Uterus (tissue), 4 donors: ENCODE results near the gene ZBTB7C. TPM values are rescaled to one million over a fixed set of nuclear protein-coding genes. Genes with fewer than 3 reads are reported as not detected.

Experiments
- DNase-seq, 2 donors: peaks; one replicate each; pipeline ENCODE4 v3.0.0-alpha.2; 2019 to 2020
- H3K27ac ChIP-seq, 2 donors: fragments of 200-600 bp; sonication (generic); 1 replicate in 1 of 2; 2 replicates in 1 of 2; pipeline ENCODE4 v1.5.1; 2016 to 2018
- H3K27me3 ChIP-seq, 2 donors: fragments of 200-600 bp; sonication (generic); one replicate each; pipeline ENCODE4 v1.5.1; 2018 to 2019; ENCODE audit warnings: control low read depth in 1 of 2
- H3K36me3 ChIP-seq, 2 donors: fragments of 200-600 bp; sonication (generic); one replicate each; pipeline ENCODE4 v1.5.1; 2019; ENCODE audit warnings: control low read depth in 1 of 2
- H3K4me1 ChIP-seq, 2 donors: fragments of 200-600 bp; sonication (generic); one replicate each; pipeline ENCODE4 v1.5.1; 2018 to 2019; ENCODE audit warnings: control low read depth in 1 of 2
- H3K4me3 ChIP-seq, 2 donors: fragments of 200-600 bp; sonication (generic); 1 replicate in 1 of 2; 2 replicates in 1 of 2; pipeline ENCODE4 v1.5.1; 2018 to 2019; ENCODE audit warnings: mild to moderate bottlenecking in 1 of 2
- H3K9me3 ChIP-seq, 2 donors: fragments of 200-600 bp; sonication (generic); one replicate each; pipeline ENCODE4 v1.5.1; 2019; ENCODE audit warnings: control low read depth in 1 of 2
- POLR2A ChIP-seq, 2 donors: fragments of 450-650 bp; IDR thresholded peaks; one replicate each; pipeline ENCODE4 v1.6.1; 2016; ENCODE audit warnings: antibody characterized with exemption in 2 of 2, mild to moderate bottlenecking in 1 of 2, moderate library complexity in 1 of 2
- intact Hi-C: fragments of 100-400 bp; cut with DNase I; formaldehyde crosslinking; loops from one replicate; pipeline ENCODE4 v1.15.1; 2023; ENCODE audit warnings: low total_unique reads
- total RNA-seq, 4 donors: library from RNA; depleted of rRNA in 3 of 4; stranded (reverse); fragments of >200 nt in 3 of 4; gene quantifications; one replicate each; pipeline versions ENCODE4 v1.1.0 to v1.2.4, GENCODE V29; 2014 to 2023
- TF ChIP-seq, protein P1 (sequence below), 4 experiments: fragments of 200-600 bp in 2 of 4; fragments of 450-650 bp in 2 of 4; sonication (generic) in 2 of 4; IDR thresholded peaks; one replicate each; pipeline ENCODE4 v1.5.1; 2016 to 2019; ENCODE audit warnings: antibody characterized with exemption in 4 of 4, mild to moderate bottlenecking in 2 of 4, moderate library complexity in 1 of 4
- donor health status: DM: yes; HTN: yes; CAD: no.

ZBTB7C gene
- total RNA-seq, 4 donors from 2014 or later, result 1.0 to 11.2 (median 7.9) TPM

DNA sequence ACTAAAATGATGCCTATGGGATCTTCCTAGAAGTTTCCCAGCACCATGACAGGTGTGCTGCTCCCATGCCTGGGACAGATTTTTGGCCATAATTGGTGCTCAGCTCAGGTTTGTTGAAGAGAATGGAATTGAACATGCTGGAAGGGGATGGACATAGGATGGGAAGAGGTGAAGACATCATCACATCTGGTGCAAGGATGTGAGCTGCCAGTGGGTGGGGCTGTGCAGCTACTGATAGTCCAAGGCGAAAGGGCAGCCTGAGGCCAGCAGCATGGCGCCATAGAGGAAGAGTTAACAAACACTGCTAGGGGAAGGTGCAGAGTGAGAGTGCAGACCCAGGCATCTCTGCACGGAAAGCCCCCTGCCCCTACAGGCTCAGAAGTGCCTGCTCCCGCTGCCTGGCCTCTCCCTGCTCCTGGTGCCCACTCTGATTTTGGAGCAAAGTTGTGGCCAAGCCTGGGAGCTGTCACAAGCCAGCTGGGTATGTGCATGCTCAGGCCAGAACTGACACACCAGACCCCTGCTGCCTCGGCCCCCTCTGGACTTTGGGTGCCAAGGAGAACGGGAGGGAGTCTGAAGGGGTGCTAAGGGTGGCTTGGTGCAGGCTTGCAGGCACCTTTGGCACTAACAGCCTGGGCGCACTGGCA, 178.6 kb downstream of the ZBTB7C start:
- Histone ChIP-seq H3K4me3 (no peak overlapping the region), H3K36me3 (no peaks in the 10 kb centered on the region), H3K27me3 (no peaks in the 10 kb centered on the region), H3K4me1 (peaks cover 0 to 5% of the 10 kb centered on the region in 2 donors), H3K9me3 (no peaks in the 10 kb centered on the region), H3K27ac (no peak overlapping the region)
- no peak for TF ChIP-seq POLR2A (IDR thresholded peaks at IDR 0.05)
- TF ChIP-seq, protein P1, sequence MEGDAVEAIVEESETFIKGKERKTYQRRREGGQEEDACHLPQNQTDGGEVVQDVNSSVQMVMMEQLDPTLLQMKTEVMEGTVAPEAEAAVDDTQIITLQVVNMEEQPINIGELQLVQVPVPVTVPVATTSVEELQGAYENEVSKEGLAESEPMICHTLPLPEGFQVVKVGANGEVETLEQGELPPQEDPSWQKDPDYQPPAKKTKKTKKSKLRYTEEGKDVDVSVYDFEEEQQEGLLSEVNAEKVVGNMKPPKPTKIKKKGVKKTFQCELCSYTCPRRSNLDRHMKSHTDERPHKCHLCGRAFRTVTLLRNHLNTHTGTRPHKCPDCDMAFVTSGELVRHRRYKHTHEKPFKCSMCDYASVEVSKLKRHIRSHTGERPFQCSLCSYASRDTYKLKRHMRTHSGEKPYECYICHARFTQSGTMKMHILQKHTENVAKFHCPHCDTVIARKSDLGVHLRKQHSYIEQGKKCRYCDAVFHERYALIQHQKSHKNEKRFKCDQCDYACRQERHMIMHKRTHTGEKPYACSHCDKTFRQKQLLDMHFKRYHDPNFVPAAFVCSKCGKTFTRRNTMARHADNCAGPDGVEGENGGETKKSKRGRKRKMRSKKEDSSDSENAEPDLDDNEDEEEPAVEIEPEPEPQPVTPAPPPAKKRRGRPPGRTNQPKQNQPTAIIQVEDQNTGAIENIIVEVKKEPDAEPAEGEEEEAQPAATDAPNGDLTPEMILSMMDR (IDR thresholded peaks at IDR 0.05), result peak in 2 of 4 experiments; percentile 5 to 21
- no peak for DNase-seq
- intact Hi-C loops, result no loop called here

DNA sequence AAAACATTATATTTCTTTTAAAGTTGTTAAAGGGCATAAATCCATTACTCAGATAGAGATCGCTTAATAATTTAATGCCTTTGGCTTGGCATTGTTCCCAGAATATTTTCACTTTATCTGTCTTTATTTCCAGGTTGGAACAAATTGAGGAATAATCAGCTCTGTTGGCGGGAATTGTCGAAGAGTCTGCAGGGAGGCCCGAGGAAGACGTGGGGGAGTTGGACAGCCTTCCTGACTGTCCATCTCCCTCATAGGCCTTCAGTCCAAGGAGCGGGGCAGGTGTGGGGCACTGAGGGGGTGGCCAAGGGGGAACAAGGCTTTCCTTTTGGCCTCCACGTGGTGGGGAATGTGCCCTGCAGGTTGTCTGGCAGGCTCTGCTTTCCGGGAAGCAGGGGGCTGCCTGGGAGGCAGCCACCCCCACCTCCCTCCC, 179.6 kb downstream of the ZBTB7C start:
- DNase-seq, result peak in 1 of 2 donors; percentile 53
- TF ChIP-seq POLR2A (IDR thresholded peaks at IDR 0.05), result no peak
- TF ChIP-seq, protein P1 (IDR thresholded peaks at IDR 0.05), result no peak
- Histone ChIP-seq H3K4me3 (no peak overlapping the region), H3K27ac (peak overlapping the region; percentile 2 to 22), H3K9me3 (no peaks in the 10 kb centered on the region), H3K27me3 (no peaks in the 10 kb centered on the region), H3K36me3 (no peaks in the 10 kb centered on the region), H3K4me1 (peaks cover 0 to 5% of the 10 kb centered on the region in 2 donors)
- intact Hi-C loops, result no loop called here

DNA sequence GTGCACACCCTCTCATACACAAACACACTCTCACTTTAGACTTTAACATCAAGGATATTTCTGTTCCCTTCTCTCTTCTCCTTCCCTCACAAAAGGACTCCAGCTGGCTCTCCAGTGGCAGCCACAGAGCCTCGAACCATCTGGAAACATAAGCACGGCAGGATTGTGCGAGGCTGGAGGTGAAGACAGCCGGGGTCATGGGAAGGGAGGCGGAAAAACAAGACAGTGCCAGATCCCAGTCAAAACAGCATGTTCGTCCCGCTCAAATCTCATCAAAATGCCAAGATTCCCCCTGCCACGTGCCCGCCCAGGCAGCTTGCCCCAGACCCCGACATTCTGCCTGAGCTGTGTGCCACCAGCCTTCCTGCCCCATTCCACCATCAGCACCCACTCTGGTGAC, 180.3 kb downstream of the ZBTB7C start:
- TF ChIP-seq, protein P1 (IDR thresholded peaks at IDR 0.05), result no peak
- Histone ChIP-seq H3K27ac (peak overlapping the region; percentile 32 to 49), H3K4me3 (no peak overlapping the region), H3K4me1 (peaks cover 0 to 5% of the 10 kb centered on the region in 2 donors), H3K36me3 (no peaks in the 10 kb centered on the region), H3K27me3 (no peaks in the 10 kb centered on the region), H3K9me3 (no peaks in the 10 kb centered on the region)
- intact Hi-C loops, result no loop called here
- DNase-seq, result no peak

DNA sequence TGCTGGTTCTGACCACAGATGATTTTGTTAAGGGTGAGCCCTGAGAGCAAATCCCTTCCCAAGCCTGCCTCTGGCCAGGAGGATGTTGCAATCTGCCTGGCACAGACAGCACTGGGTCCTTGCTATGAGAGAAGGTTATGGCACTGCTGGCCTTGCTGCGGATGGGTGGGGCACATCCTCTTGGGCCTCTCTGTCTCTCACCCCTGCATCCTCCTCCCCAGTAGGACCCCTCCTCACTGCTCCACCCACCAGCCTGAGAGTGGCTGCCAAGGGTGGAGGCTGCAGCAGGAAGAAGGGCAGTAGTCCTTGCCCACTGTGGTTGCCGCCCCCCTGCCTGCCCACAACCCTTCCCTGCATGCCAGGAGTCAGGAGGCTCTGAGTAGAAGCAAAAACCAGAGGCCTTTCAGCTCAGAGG, 180.9 kb downstream of the ZBTB7C start:
- Histone ChIP-seq H3K4me3 (no peak overlapping the region), H3K36me3 (no peaks in the 10 kb centered on the region), H3K27me3 (no peaks in the 10 kb centered on the region), H3K4me1 (peaks cover 0 to 5% of the 10 kb centered on the region in 2 donors), H3K9me3 (no peaks in the 10 kb centered on the region), H3K27ac (peak overlapping the region in 1 of 2 donors; percentile 32)
- peak; percentile 63 to 67 for DNase-seq
- intact Hi-C loops, result no loop called here
- TF ChIP-seq, protein P1 (IDR thresholded peaks at IDR 0.05), result no peak
- TF ChIP-seq POLR2A (IDR thresholded peaks at IDR 0.05), result no peak

DNA sequence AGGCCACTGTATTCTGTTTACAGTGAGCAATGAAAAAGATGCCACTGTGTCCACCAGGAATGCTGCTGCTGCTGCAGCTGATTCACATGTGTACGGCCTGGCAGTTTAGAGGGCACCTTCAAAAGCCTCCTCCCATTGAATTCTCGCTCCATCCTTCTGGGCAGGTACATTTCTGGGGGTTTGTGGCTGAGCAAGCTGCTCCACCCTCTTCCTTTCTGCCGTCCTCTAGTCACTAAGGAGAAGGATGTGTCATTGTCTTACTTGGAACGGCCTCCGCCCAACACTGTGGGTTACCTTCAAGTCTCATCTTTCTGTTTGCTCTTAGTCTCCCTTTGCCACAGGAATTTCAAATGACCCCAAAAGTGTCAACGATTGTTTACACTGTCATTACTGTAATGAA, 182.0 kb downstream of the ZBTB7C start:
- TF ChIP-seq POLR2A (IDR thresholded peaks at IDR 0.05), result no peak
- TF ChIP-seq, protein P1 (IDR thresholded peaks at IDR 0.05), result no peak
- Histone ChIP-seq H3K27me3 (no peaks in the 10 kb centered on the region), H3K4me3 (no peak overlapping the region), H3K9me3 (no peaks in the 10 kb centered on the region), H3K36me3 (no peaks in the 10 kb centered on the region), H3K4me1 (peaks cover 0 to 10% of the 10 kb centered on the region in 2 donors), H3K27ac (no peak overlapping the region)
- intact Hi-C loops, result no loop called here
- no peak for DNase-seq
